AG10803 (cell line): ENCODE results near the gene FNDC1.
A peak's percentile ranks its signal among the peaks of the same experiment; 100 is the strongest.

ENCODE experiments used
- DNase-seq: peaks from one replicate; pipeline ENCODE4 v3.0.0; 2010; ENCODE audit warnings: low read depth
- H3K4me3 ChIP-seq: 2 replicates; pipeline ENCODE4 v1.5.1; 2011; ENCODE audit warnings: mild to moderate bottlenecking, low read length, control low read depth
- TF ChIP-seq, protein P1 (sequence below): conservative IDR thresholded peaks from 2 replicates; pipeline ENCODE4 v1.5.1; 2011; ENCODE audit warnings: mild to moderate bottlenecking, low read length, control low read depth, inconsistent platforms

FNDC1 gene

DNA sequence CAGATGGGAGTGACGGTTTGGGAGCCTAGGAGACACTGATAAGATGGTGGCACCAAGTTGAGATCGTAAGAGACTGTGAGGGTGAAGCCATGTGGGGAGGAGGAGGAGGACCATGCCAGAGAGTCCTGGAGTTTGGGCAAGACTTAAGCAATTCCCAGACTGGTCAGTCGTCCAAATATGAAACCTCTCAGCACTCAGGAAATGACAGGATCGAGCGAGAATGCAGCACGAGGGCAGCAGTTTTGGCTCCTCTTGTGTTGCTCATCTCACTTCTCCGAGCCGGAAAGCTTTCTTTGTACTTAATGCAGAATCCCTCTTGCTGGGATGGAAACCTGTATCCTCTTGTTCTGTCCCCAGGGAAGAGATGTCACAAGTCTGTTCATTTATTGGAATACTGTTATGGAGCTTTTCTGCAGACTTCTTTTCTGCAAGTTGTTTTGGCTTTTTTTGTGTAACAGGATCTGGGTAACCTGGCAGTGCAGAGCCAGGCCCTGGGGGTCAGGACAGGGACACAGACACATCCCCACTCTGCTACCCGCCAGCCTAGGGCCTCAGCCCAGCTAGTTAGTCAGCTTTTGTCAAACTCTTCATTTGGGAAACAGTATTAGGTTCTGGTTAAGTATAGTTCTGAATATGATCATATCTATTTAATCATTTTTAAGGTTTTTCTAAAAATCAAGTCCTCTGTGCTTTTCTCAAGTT, 34.3 kb downstream of the FNDC1 start:
- peak; percentile 98 for DNase-seq
- no peak overlapping the region for H3K4me3 ChIP-seq
- TF ChIP-seq, protein P1, sequence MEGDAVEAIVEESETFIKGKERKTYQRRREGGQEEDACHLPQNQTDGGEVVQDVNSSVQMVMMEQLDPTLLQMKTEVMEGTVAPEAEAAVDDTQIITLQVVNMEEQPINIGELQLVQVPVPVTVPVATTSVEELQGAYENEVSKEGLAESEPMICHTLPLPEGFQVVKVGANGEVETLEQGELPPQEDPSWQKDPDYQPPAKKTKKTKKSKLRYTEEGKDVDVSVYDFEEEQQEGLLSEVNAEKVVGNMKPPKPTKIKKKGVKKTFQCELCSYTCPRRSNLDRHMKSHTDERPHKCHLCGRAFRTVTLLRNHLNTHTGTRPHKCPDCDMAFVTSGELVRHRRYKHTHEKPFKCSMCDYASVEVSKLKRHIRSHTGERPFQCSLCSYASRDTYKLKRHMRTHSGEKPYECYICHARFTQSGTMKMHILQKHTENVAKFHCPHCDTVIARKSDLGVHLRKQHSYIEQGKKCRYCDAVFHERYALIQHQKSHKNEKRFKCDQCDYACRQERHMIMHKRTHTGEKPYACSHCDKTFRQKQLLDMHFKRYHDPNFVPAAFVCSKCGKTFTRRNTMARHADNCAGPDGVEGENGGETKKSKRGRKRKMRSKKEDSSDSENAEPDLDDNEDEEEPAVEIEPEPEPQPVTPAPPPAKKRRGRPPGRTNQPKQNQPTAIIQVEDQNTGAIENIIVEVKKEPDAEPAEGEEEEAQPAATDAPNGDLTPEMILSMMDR: no peak

DNA sequence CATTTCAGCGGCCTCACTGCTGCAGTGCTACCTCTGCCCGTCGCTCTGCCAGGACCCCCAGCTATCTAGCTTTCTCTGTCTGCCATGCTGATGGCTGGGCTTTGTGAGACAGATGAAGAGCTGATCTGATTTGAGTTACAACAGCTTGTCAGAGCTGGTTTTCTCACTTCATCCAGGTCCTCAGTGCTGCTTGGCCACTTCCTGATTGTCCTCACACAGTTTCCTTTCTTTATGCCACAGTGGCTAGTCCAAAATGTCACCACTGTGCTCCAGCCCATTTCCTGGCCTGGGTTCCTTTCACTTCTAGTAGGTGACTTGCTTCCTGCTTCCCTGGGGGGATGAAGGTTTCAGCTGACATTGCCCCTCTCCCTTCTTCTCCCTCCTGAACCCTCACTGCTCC, 35.4 kb downstream of the FNDC1 start:
- TF ChIP-seq, protein P1: no peak
- no peak overlapping the region for H3K4me3 ChIP-seq
- no peak for DNase-seq

DNA sequence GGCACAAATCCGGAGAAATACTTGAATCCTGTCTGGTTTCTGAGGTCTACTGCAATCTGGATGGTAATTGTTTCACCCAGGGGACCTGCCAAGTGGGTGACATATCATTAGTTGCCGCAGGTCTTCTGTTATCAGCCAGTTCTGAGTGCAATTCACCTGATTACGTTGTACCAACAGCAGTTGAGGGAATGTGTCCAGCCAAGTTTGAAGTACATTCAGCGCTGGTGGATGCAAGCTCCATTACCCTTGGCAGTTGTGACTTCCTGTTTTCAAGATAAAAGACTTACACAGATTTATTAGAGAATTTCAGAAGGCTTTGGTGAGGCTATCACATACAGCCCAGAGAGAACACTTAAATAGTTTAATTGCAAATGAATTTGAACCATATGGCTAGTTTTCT, 42.8 kb downstream of the FNDC1 start:
- DNase-seq: no peak
- no peak overlapping the region for H3K4me3 ChIP-seq
- TF ChIP-seq, protein P1: no peak

DNA sequence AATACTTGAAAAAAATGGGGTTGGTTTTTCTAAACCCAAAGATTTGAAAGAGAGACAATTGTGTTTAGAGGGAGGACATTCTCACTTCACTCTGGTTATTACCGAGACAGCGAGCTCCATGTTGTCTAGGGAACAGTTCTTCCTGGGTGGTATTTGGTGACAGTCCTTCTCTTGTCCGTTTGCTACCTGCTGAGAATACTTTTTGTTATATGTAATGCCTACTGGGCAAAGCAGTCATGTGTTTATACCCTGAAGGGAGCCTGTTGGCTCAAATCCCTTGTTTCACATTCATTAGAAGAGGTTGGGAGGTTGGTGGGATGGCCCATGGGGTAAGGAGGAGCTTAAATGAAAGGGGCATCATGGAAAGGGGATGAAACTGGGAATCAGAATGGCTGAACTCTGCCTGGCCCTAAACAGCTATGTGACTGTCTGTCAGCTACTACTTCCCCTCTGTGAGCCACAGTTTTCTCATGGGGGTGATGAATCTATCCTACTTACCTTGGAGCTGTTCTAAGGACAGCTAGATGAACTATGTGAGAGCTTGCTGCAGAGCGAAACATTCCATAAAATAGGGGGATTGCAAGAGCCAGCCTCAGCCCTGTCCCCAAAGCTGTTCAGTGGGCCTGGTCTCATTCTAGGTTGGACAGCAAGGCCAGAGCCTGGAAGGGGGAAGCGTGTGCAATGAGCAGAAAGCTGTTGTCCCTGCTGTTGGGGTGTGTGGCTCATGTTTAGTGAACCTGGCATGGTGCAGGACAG, 43.5 kb downstream of the FNDC1 start:
- no peak for DNase-seq
- TF ChIP-seq, protein P1: no peak

DNA sequence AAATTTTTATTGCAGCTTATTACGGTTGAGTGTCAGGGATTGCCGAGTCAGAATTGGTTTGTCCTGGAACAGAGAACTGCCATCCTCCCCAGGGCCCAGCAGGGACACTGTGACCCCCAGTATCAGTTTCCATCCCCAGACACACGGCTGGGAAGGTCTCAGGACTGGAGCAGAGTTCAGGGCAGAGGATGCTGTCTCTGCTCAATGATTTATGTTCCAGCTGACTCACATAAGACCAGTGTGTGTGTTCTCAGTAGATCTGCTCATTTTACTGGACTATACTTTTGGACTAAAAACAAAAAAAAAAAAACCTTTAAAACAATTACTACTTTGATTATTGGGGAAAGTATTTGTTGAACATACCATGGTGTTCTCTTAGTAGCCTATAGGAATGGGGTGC, 44.2 kb downstream of the FNDC1 start:
- TF ChIP-seq, protein P1: no peak
- H3K4me3 ChIP-seq: no peak overlapping the region
- DNase-seq: peak; percentile 49

More for the DNA sequence above, 43.5 kb downstream of the FNDC1 start:
- H3K4me3 ChIP-seq: no peak overlapping the region

DNA sequence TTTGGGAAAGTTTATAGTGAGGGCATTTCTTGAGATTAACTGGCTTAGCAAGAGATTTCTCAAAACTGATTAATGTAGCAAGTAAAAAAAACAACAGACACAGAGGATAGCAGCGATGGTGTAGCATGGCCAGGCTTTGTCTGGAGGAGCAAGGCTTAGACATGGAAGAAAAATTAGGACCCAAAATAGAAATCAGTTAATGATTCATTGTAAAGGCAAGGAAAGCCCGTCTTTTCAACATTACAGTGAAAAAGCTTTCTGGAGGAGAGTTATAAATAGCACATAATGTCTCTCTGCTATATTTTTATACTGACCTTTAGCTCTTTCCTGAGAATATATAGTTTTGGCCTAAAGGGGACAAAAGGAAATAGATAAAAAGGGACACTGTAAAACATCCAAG, 45.1 kb downstream of the FNDC1 start:
- H3K4me3 ChIP-seq: no peak overlapping the region
- no peak for DNase-seq
- TF ChIP-seq, protein P1: no peak
